NCI-H1417 (cell line): ENCODE data around the gene ETAA1.
A peak's percentile ranks its signal among the peaks of the same experiment; 100 is the strongest.

Experiments used
- DNase-seq, 3 experiments: peaks; one replicate each; lab custom pipeline; 2025; lab: John Stamatoyannopoulos, UW

ETAA1 gene

DNA sequence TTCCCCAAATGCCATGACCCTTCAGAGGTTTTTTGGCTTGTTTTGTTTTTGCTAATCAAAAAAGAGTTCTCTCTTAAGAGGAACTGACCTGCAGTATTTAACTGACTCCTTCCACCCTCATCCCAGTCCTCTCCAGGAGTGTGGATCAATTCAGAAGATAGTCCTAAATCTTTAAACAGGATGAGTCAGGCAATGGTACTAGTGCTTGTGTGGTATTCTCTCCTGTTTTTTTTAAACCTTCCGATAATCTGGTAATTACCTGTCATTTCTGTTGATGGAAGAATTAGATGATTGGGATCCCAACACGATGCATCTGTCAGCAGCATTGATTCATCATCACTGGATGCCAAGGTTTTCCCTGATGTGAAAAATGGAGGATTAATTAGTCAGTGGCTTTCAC lies 41.2 kb downstream of the ETAA1 start:
- DNase-seq: no peak

DNA sequence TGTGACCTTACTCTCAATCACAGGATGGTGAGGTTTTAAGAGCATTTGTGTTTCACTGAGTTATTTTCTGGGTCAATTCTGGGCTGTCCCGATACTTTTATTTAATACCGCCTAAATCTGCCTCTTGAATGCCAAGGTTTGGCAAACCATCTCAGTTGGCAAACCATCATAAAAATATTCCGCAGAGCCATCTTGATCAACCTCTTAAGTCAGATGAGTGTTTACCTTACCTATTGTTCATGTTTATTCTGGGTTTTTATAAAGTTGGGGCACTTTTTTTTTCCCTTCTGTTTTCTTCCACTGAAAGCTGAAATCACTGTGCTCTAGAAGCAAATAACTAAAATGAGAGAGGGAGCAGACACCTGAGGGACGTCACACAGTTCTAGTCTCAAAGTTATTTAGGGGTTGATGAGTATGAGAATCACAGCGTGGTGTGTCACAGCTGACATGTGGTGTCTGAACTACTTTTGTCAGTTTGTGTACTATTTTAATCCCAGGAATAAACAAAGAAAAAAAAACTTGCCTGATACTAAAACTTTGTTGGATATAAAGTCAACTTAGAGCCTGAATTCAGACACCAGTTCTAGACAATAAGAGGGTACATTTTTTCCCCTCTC lies 48.6 kb downstream of the ETAA1 start:
- DNase-seq: peak; percentile 24 to 72 (median 36)

DNA sequence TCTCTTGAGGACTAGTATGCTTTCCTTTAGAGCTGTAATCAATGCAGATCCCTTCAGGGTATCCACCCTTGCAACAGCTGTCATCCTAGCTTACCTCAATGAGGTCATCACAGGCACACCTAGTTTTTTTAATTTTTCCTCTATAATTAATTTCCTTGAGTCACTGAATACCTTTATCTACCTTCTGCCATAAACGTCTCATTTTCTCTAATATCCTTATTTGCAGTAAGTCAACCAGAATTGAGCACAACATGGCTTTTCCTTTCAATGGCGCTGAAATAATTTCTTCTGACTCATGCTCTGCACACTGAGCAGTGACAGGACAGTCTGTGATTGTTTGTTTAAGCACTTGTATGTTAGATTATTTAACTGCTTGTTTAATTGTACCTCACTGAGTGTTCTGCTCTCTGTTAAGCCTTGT lies 49.4 kb downstream of the ETAA1 start:
- peak; percentile 45 to 97 (median 79) for DNase-seq

GRCh38 chr2:67448648-67449047 lies 51.5 kb downstream of the ETAA1 start:
- no peak for DNase-seq

GRCh38 chr2:67451086-67451832 lies 54.1 kb downstream of the ETAA1 start:
- peak in 2 of 3 experiments; percentile 16 to 44 for DNase-seq

- no peak for DNase-seq
Observed at GRCh38 chr2:67453310-67453709, 56.2 kb downstream of the ETAA1 start.

GRCh38 chr2:67455219-67456142 lies 58.3 kb downstream of the ETAA1 start:
- peak in 1 of 3 experiments; percentile 76 for DNase-seq

- DNase-seq: peak in 1 of 3 experiments; percentile 66
Observed at GRCh38 chr2:67456428-67456827, 59.3 kb downstream of the ETAA1 start.

- DNase-seq: peak in 1 of 3 experiments; percentile 15
Observed at GRCh38 chr2:67457699-67458098, 60.6 kb downstream of the ETAA1 start.

DNA sequence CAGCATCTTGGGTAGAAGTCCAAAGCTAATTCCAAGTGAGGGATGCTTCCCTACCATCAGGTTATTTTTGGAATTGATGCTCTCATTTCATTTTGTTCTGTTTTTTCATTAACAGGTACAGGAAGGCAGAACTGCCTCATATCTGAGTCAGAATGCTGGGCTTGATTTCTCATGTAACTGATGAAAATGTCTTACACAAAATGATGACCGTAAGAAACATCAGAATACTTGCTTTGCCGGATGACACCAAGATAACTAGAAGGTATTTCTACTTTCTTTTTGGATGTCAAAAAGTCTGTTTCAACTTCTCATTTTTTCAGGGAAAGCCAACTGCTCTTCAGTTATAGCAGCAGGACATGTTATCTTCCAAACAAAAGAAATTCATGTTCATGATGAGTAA lies 62.6 kb downstream of the ETAA1 start:
- no peak for DNase-seq
